Measurements from ENCODE around the gene TDRD9. TPM values are rescaled to one million over a fixed set of nuclear protein-coding genes. Genes with fewer than 3 reads are reported as not detected.

Gene TDRD9
- total RNA-seq, 1 donor from 2014 or later, result not detected

GRCh38 chr14:103960457-103961055, 32.3 kb downstream of the TDRD9 start:
- no peak overlapping the region for H3K4me3 ChIP-seq (ENCODE audit: insufficient read depth, low read depth, low read length)
- H3K79me2 ChIP-seq (ENCODE audit: insufficient read depth, low read length), result no peaks in the 10 kb centered on the region
- H3K27ac ChIP-seq (ENCODE audit: low read depth, low read length), result no peak overlapping the region
- H3K9me3 Mint-ChIP-seq (ENCODE audit: unreplicated experiment), result no peaks in the 10 kb centered on the region
- H3K9me3 ChIP-seq (ENCODE audit: insufficient read depth, low read depth, low read length), result no peaks in the 10 kb centered on the region
- TF ChIP-seq, protein P1, sequence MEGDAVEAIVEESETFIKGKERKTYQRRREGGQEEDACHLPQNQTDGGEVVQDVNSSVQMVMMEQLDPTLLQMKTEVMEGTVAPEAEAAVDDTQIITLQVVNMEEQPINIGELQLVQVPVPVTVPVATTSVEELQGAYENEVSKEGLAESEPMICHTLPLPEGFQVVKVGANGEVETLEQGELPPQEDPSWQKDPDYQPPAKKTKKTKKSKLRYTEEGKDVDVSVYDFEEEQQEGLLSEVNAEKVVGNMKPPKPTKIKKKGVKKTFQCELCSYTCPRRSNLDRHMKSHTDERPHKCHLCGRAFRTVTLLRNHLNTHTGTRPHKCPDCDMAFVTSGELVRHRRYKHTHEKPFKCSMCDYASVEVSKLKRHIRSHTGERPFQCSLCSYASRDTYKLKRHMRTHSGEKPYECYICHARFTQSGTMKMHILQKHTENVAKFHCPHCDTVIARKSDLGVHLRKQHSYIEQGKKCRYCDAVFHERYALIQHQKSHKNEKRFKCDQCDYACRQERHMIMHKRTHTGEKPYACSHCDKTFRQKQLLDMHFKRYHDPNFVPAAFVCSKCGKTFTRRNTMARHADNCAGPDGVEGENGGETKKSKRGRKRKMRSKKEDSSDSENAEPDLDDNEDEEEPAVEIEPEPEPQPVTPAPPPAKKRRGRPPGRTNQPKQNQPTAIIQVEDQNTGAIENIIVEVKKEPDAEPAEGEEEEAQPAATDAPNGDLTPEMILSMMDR (IDR thresholded peaks at IDR 0.05; ENCODE audit: insufficient read depth, low read depth, low read length), result no peak
- no peak for TF ChIP-seq EZH2 (IDR thresholded peaks at IDR 0.05; ENCODE audit: insufficient read depth, low read length)
- no peak for DNase-seq (ENCODE audit: low read depth)
- no peak overlapping the region for H3K9ac ChIP-seq (ENCODE audit: low read length)
- no peaks in the 10 kb centered on the region for H4K20me1 ChIP-seq (ENCODE audit: insufficient read depth, low read length)
- no peak overlapping the region for H3K4me3 Mint-ChIP-seq (ENCODE audit: unreplicated experiment)
- no peak for FAIRE-seq
- H3K27me3 Mint-ChIP-seq (ENCODE audit: low read depth, unreplicated experiment), result peaks cover 2% of the 10 kb centered on the region
- H2AFZ ChIP-seq (ENCODE audit: low read depth, low read length), result no peak overlapping the region
- no peaks in the 10 kb centered on the region for H3K36me3 Mint-ChIP-seq (ENCODE audit: low read depth, unreplicated experiment)
- H3K27ac Mint-ChIP-seq (ENCODE audit: unreplicated experiment), result no peak overlapping the region
- no peaks in the 10 kb centered on the region for H3K36me3 ChIP-seq (ENCODE audit: insufficient read depth, low read length)
- peaks cover 3% of the 10 kb centered on the region for H3K4me1 Mint-ChIP-seq (ENCODE audit: low read depth, unreplicated experiment)
- H3K27me3 ChIP-seq (ENCODE audit: insufficient read depth, low read length), result peaks cover 4% of the 10 kb centered on the region
- no peak overlapping the region for H3K4me2 ChIP-seq (ENCODE audit: low read length)
- no peaks in the 10 kb centered on the region for H3K4me1 ChIP-seq (ENCODE audit: insufficient read depth, low read length)

DNA sequence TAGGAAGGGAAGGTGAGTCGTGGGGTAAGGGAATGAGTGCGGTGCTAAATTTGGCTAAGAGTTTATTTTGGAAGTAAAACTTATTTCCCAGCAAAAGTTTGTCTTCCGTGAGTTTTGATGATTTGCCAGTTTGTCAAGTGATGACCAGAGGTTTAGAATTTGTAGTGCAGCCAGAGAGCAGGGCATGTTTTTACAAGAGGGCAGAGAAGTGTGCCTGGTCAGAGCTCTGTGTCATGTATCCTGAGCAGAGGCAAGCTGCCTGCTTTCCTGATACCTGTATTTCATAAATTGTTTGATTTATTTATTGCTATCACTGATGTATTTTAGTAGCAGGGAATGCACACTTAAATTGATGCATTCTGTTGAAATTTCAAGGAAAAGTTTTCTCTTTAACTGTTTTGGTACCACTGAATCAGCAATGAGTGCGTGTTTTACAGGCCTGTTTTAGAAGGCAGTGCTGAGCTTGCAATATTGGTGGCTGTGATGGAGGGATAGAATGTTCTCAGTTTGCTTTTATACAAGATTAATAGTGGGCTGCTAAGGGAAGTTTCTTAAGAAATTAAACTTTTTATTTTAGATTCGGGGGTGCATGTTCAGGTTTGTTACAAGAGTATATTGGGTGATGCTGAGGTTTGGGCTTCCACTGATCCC, 33.8 kb downstream of the TDRD9 start:
- H3K36me3 Mint-ChIP-seq (ENCODE audit: low read depth, unreplicated experiment), result no peaks in the 10 kb centered on the region
- no peak overlapping the region for H3K4me3 Mint-ChIP-seq (ENCODE audit: unreplicated experiment)
- H3K27ac Mint-ChIP-seq (ENCODE audit: unreplicated experiment), result no peak overlapping the region
- H3K9ac ChIP-seq (ENCODE audit: low read length), result no peak overlapping the region
- no peak overlapping the region for H3K4me2 ChIP-seq (ENCODE audit: low read length)
- no peaks in the 10 kb centered on the region for H3K79me2 ChIP-seq (ENCODE audit: insufficient read depth, low read length)
- no peaks in the 10 kb centered on the region for H3K9me3 ChIP-seq (ENCODE audit: insufficient read depth, low read depth, low read length)
- no peaks in the 10 kb centered on the region for H3K9me3 Mint-ChIP-seq (ENCODE audit: unreplicated experiment)
- H3K27me3 Mint-ChIP-seq (ENCODE audit: low read depth, unreplicated experiment), result peaks cover 4% of the 10 kb centered on the region
- peaks cover 3% of the 10 kb centered on the region for H3K4me1 Mint-ChIP-seq (ENCODE audit: low read depth, unreplicated experiment)
- H2AFZ ChIP-seq (ENCODE audit: low read depth, low read length), result no peak overlapping the region
- no peaks in the 10 kb centered on the region for H3K4me1 ChIP-seq (ENCODE audit: insufficient read depth, low read length)
- H3K4me3 ChIP-seq (ENCODE audit: insufficient read depth, low read depth, low read length), result no peak overlapping the region
- no peaks in the 10 kb centered on the region for H3K36me3 ChIP-seq (ENCODE audit: insufficient read depth, low read length)
- no peak overlapping the region for H3K27ac ChIP-seq (ENCODE audit: low read depth, low read length)
- H3K27me3 ChIP-seq (ENCODE audit: insufficient read depth, low read length), result peaks cover 4% of the 10 kb centered on the region
- FAIRE-seq, result no peak
- no peak for DNase-seq (ENCODE audit: low read depth)
- no peak for TF ChIP-seq EZH2 (IDR thresholded peaks at IDR 0.05; ENCODE audit: insufficient read depth, low read length)
- TF ChIP-seq, protein P1 (IDR thresholded peaks at IDR 0.05; ENCODE audit: insufficient read depth, low read depth, low read length), result no peak
- no peaks in the 10 kb centered on the region for H4K20me1 ChIP-seq (ENCODE audit: insufficient read depth, low read length)

DNA sequence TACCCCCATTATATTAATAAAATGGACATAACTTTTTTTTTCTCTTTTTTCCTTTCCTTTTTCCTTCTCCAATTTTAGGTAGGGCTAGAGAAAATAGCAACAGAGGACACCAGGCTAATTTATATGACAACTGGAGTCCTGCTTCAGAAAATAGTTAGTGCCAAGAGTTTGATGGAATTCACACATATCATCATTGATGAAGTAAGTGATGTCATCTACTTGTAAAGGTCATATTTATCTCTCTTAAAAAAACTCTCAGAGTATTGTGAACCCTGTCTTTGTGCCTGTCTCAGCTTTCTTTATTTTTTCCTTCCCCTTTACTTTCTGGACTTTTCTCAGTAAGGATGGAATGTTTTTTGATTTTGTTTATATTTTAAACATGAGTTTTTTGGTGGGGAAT, 38.4 kb downstream of the TDRD9 start:
- no peak overlapping the region for H2AFZ ChIP-seq (ENCODE audit: low read depth, low read length)
- H3K4me1 ChIP-seq (ENCODE audit: insufficient read depth, low read length), result no peaks in the 10 kb centered on the region
- no peaks in the 10 kb centered on the region for H3K36me3 ChIP-seq (ENCODE audit: insufficient read depth, low read length)
- peaks cover 13% of the 10 kb centered on the region for H3K27me3 Mint-ChIP-seq (ENCODE audit: low read depth, unreplicated experiment)
- no peak overlapping the region for H3K4me3 Mint-ChIP-seq (ENCODE audit: unreplicated experiment)
- H3K4me1 Mint-ChIP-seq (ENCODE audit: low read depth, unreplicated experiment), result peaks cover 3% of the 10 kb centered on the region
- no peaks in the 10 kb centered on the region for H3K36me3 Mint-ChIP-seq (ENCODE audit: low read depth, unreplicated experiment)
- no peak overlapping the region for H3K27ac ChIP-seq (ENCODE audit: low read depth, low read length)
- H3K4me2 ChIP-seq (ENCODE audit: low read length), result no peak overlapping the region
- H3K9me3 ChIP-seq (ENCODE audit: insufficient read depth, low read depth, low read length), result no peaks in the 10 kb centered on the region
- H3K9ac ChIP-seq (ENCODE audit: low read length), result no peak overlapping the region
- H3K79me2 ChIP-seq (ENCODE audit: insufficient read depth, low read length), result no peaks in the 10 kb centered on the region
- H3K9me3 Mint-ChIP-seq (ENCODE audit: unreplicated experiment), result no peaks in the 10 kb centered on the region
- H3K4me3 ChIP-seq (ENCODE audit: insufficient read depth, low read depth, low read length), result no peak overlapping the region
- no peaks in the 10 kb centered on the region for H4K20me1 ChIP-seq (ENCODE audit: insufficient read depth, low read length)
- no peak overlapping the region for H3K27ac Mint-ChIP-seq (ENCODE audit: unreplicated experiment)
- H3K27me3 ChIP-seq (ENCODE audit: insufficient read depth, low read length), result no peaks in the 10 kb centered on the region
- TF ChIP-seq, protein P1 (IDR thresholded peaks at IDR 0.05; ENCODE audit: insufficient read depth, low read depth, low read length), result no peak
- TF ChIP-seq EZH2 (IDR thresholded peaks at IDR 0.05; ENCODE audit: insufficient read depth, low read length), result no peak
- DNase-seq (ENCODE audit: low read depth), result no peak
- no peak for FAIRE-seq
